HEK293T (cell line): ENCODE results near the gene ENDOD1.

ENCODE experiments used
- ARNT ChIP-seq: fragments of 450-650 bp; IDR thresholded peaks from 2 replicates; pipeline ENCODE4 v1.6.1; 2017; ENCODE audit warnings: mild to moderate bottlenecking
- BHLHE40 ChIP-seq: fragments of 450-650 bp; IDR thresholded peaks from 2 replicates; pipeline ENCODE4 v1.6.1; 2016; ENCODE audit warnings: mild to moderate bottlenecking, moderate library complexity, borderline replicate concordance
- ELF4 ChIP-seq: fragments of 450-650 bp; IDR thresholded peaks from 2 replicates; pipeline ENCODE4 v1.6.1; 2017; ENCODE audit warnings: antibody characterized with exemption
- FOXK2 ChIP-seq: fragments of 450-650 bp; IDR thresholded peaks from 2 replicates; pipeline ENCODE4 v1.6.1; 2016; ENCODE audit warnings: mild to moderate bottlenecking
- LEF1 ChIP-seq: fragments of 450-650 bp; IDR thresholded peaks from 2 replicates; pipeline ENCODE4 v1.6.1; 2017; ENCODE audit warnings: mild to moderate bottlenecking, borderline replicate concordance
- SP1 ChIP-seq: fragments of 450-650 bp; IDR thresholded peaks from 2 replicates; pipeline ENCODE4 v1.6.1; 2017
- SUZ12 ChIP-seq: fragments of 450-650 bp; IDR thresholded peaks from 2 replicates; pipeline ENCODE4 v1.6.1; 2016; ENCODE audit warnings: mild to moderate bottlenecking
- TARDBP ChIP-seq: fragments of 450-650 bp; IDR thresholded peaks from 2 replicates; pipeline ENCODE4 v1.6.1; 2016

DNA sequence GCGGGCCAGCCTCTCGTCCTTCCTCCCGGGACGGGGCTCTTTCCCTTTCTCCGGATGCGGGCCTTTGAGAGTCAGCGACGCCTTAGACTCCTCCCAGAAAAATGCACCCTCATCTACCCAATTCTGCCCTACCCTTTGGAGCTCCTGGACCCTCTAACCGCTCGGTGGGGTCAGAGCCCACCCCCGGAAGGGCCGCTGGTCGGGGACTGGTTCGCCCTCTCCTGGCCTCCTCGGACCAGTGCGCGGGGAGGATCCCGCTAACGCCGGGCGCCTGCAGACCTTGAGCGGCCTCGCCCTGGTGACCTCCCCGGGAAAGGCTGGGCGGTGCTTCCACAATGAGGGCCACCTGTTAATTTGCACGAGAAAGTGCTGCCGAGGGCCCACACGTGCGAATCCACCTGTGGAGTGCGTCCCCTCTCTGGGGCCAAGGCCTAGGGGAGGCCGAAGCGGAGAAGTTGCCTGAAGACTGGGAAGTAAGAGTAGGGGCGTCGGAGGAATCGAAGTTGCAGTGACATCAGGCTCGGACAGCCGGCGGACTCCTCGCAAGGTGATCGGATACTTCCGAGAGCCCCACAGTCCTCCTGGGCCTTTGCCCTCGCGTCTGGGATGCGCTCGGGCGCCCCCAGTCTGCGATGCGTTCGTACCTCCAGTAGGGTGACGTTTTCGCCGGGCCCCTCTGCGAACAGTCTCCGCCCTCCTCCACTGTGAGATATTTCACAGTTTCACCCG is 61.5 kb downstream of the ENDOD1 start:
- TF ChIP-seq TARDBP (no peak), ELF4 (no peak), SP1 (no peak), BHLHE40 (no peak), ARNT (no peak), SUZ12 (no peak), LEF1 (no peak), FOXK2 (no peak)
